ENCODE data around the gene ZNF398.
"Not testable (repeated sequence)": the region's sequence is repeated elsewhere in the genome, so short reads cannot be mapped to it uniquely, and the experiment has no call there.

ZNF398 gene

DNA sequence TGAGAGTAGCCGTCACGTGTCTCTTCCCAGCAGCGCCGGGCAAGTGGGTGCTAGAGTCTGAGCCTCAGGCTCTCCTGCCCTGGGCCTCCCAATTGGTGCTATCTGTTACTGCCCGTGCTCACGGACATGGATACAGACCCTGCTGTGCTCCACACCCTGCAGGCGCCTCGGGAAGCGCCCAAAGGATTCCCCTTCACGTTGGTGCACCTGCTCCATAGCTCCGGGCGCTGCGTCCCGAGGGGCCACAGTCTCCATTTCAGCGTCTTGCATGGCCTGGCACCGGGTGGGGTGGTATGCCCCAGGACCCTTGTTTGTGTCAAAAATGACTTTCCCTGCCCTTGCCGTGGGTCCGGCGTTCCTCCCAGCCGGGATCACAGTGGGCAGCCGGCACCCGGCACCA, 78.4 kb downstream of the ZNF398 start:
- POLR2A ChIA-PET: no interaction called here
- H3K27ac ChIP-seq (ENCODE audit: extremely low read depth, low read depth, low read length): no peak overlapping the region
- H3K4me1 ChIP-seq (ENCODE audit: control insufficient read depth, insufficient read depth, low read length): no peaks in the 10 kb centered on the region
- no peak for TF ChIP-seq ZNF302 (tag by site-specific recombination; IDR thresholded peaks at IDR 0.05; ENCODE audit: low read depth)
- TF ChIP-seq ZNF311 (tag by site-specific recombination; IDR thresholded peaks at IDR 0.05; ENCODE audit: borderline replicate concordance): no peak
- no peak for TF ChIP-seq ZBTB48 (tag by site-specific recombination; IDR thresholded peaks at IDR 0.05)
- H3K36me3 ChIP-seq (ENCODE audit: control insufficient read depth in 2 of 2, insufficient read depth in 1 of 2, low read length in 2 of 2): peaks cover 10 to 44% of the 10 kb centered on the region in 2 experiments; a peak in 2 of 3 replicates
- H3K9me3 ChIP-seq (ENCODE audit: control insufficient read depth, insufficient read depth, low read depth, low read length): no peaks in the 10 kb centered on the region
- H3K4me3 ChIP-seq (ENCODE audit: low read depth, low read length): no peak overlapping the region
- CTCF ChIA-PET: no interaction called here

DNA sequence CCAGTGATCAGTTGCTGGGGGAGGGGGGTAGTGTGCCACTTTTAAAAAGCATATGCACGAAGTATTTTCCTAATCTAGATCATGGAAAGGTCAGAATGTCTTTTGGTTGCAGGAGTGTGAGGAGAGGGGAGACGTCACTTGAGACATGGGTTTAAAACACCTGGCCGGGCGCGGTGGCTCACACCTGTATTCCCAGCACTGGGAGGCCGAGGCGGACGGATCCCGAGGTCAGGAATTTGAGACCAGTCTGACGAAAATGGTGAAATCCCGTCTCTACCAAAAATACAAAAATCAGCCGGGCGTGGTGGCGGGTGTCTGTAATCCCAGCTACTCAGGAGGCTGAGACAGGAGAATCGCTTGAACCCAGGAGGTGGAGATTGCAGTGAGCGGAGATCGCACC, 79.1 kb downstream of the ZNF398 start:
- H3K36me3 ChIP-seq (ENCODE audit: control insufficient read depth in 2 of 2, insufficient read depth in 1 of 2, low read length in 2 of 2): peaks cover 6 to 37% of the 10 kb centered on the region in 2 experiments; a peak in 2 of 3 replicates
- H3K4me1 ChIP-seq (ENCODE audit: control insufficient read depth, insufficient read depth, low read length); H3K27ac ChIP-seq (ENCODE audit: extremely low read depth, low read depth, low read length); H3K4me3 ChIP-seq (ENCODE audit: low read depth, low read length); H3K9me3 ChIP-seq (ENCODE audit: control insufficient read depth, insufficient read depth, low read depth, low read length); POLR2A ChIA-PET; CTCF ChIA-PET: not testable (repeated sequence)

DNA sequence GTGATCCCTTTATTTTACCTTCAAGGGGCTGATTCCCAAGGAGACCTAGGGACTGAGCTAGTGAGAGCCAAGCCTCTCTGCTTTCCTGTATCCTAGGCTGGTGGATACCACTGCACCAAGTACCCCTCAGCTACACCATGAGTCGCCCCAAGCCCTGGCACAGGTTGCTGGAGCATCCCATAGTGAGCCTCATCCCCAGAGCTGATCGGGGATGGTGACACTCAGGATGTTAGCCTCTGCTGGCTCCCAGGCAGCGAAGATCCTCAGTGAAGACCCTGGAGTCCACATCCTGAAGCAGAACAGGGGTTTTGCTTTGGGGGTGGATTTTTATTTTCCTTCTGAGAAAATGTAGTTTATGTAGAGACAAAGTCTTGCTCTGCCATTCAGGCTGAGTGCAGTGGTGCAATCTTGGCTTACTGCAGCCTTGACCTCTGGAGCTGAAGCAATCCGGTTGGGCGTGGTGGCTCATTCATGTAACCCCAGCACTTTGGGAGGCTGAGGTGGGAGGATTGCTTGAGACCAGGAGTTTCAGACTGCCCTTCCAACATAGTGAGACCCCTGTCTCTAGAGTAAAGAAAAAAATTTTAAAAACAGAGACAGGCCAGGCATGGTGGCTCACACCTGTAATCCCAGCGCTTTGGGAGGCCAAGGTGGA, 79.7 kb downstream of the ZNF398 start:
- Histone ChIP-seq H3K36me3 (ENCODE audit: control insufficient read depth in 2 of 2, insufficient read depth in 1 of 2, low read length in 2 of 2) (peaks cover 6 to 32% of the 10 kb centered on the region in 2 experiments; a peak in 2 of 3 replicates), H3K27ac (ENCODE audit: extremely low read depth, low read depth, low read length) (no peak overlapping the region), H3K4me3 (ENCODE audit: low read depth, low read length) (no peak overlapping the region), H3K4me1 (ENCODE audit: control insufficient read depth, insufficient read depth, low read length) (no peaks in the 10 kb centered on the region), H3K9me3 (ENCODE audit: control insufficient read depth, insufficient read depth, low read depth, low read length) (no peaks in the 10 kb centered on the region)
- ChIA-PET POLR2A (interaction anchor here (1.8 kb wide), 1 partner anchor 10 kb away, joined by 5 read pairs; no protein-coding TSS in a partner anchor), CTCF (no interaction called here)
- TF ChIP-seq, protein P1, sequence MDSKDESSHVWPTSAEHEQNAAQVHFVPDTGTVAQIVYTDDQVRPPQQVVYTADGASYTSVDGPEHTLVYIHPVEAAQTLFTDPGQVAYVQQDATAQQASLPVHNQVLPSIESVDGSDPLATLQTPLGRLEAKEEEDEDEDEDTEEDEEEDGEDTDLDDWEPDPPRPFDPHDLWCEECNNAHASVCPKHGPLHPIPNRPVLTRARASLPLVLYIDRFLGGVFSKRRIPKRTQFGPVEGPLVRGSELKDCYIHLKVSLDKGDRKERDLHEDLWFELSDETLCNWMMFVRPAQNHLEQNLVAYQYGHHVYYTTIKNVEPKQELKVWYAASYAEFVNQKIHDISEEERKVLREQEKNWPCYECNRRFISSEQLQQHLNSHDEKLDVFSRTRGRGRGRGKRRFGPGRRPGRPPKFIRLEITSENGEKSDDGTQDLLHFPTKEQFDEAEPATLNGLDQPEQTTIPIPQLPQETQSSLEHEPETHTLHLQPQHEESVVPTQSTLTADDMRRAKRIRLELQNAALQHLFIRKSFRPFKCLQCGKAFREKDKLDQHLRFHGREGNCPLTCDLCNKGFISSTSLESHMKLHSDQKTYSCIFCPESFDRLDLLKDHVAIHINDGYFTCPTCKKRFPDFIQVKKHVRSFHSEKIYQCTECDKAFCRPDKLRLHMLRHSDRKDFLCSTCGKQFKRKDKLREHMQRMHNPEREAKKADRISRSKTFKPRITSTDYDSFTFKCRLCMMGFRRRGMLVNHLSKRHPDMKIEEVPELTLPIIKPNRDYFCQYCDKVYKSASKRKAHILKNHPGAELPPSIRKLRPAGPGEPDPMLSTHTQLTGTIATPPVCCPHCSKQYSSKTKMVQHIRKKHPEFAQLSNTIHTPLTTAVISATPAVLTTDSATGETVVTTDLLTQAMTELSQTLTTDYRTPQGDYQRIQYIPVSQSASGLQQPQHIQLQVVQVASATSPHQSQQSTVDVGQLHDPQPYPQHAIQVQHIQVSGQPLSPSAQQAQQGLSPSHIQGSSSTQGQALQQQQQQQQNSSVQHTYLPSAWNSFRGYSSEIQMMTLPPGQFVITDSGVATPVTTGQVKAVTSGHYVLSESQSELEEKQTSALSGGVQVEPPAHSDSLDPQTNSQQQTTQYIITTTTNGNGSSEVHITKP (tag by site-specific recombination; IDR thresholded peaks at IDR 0.05): peak; percentile 45; the same call in 1 of the 2 replicates
- TF ChIP-seq ZNF561 (tag by site-specific recombination; IDR thresholded peaks at IDR 0.05; ENCODE audit: borderline replicate concordance): no peak

DNA sequence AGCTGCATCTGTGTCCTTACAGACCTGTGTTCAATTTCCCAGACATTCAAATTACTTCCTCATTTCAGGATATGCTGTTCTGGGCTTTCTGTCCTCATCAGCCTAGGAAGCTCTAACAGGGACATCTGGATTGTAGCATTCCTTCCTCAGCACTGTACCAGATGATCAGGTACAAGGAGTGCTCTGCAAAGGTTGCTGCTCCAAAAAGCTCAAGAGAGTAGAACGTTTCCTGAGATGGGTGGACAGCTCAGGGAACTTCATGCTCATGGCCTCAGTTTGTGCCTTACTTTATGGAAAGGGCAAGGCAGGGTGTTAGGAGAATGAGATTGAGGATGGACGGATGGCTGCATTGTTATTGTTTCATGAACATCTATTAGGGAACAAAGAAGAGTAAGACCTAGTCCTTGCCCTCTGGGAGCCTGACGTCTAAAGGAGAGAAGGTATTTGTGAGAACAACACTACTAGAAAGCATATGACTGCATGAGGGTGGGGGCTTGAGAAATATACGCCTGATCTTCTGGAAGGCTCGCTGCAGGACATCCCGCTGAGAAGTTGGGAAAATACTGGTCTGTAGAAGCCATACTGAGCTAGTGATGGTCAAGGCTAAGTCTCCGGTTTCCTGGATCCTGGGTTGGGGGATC, 81.7 kb downstream of the ZNF398 start:
- no peaks in the 10 kb centered on the region for H3K4me1 ChIP-seq (ENCODE audit: control insufficient read depth, insufficient read depth, low read length)
- H3K9me3 ChIP-seq (ENCODE audit: control insufficient read depth, insufficient read depth, low read depth, low read length): no peaks in the 10 kb centered on the region
- H3K4me3 ChIP-seq (ENCODE audit: low read depth, low read length): no peak overlapping the region
- ChIA-PET POLR2A (interaction anchor here (0.6 to 1.8 kb wide), 4 partner anchors 8 to 18 kb away, joined by 3 to 6 read pairs (median 4); no protein-coding TSS in a partner anchor), CTCF (interaction anchor here (0.7 kb wide), 1 partner anchor 31 kb away, joined by 3 read pairs; no protein-coding TSS in a partner anchor)
- no peak for TF ChIP-seq KLF7 (tag by site-specific recombination; IDR thresholded peaks at IDR 0.05; ENCODE audit: borderline replicate concordance)
- peak; percentile 54; the same call in 1 of the 2 replicates for TF ChIP-seq ZNF707 (tag by site-specific recombination; IDR thresholded peaks at IDR 0.05)
- TF ChIP-seq ZNF600 (tag by site-specific recombination; IDR thresholded peaks at IDR 0.05): 0 out of 2 replicates have a peak, but pooled peaks have one; percentile 37
- TF ChIP-seq ZBTB17 (tag by site-specific recombination; IDR thresholded peaks at IDR 0.05): peak; percentile 66
- TF ChIP-seq, protein P2, sequence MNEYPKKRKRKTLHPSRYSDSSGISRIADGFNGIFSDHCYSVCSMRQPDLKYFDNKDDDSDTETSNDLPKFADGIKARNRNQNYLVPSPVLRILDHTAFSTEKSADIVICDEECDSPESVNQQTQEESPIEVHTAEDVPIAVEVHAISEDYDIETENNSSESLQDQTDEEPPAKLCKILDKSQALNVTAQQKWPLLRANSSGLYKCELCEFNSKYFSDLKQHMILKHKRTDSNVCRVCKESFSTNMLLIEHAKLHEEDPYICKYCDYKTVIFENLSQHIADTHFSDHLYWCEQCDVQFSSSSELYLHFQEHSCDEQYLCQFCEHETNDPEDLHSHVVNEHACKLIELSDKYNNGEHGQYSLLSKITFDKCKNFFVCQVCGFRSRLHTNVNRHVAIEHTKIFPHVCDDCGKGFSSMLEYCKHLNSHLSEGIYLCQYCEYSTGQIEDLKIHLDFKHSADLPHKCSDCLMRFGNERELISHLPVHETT (tag by site-specific recombination; IDR thresholded peaks at IDR 0.05): no peak
- TF ChIP-seq KLF10 (tag by site-specific recombination; IDR thresholded peaks at IDR 0.05): no peak
- peaks cover 0 to 20% of the 10 kb centered on the region in 2 experiments; a peak in 1 of 3 replicates for H3K36me3 ChIP-seq (ENCODE audit: control insufficient read depth in 2 of 2, insufficient read depth in 1 of 2, low read length in 2 of 2)
- H3K27ac ChIP-seq (ENCODE audit: extremely low read depth, low read depth, low read length): no peak overlapping the region

Data from HEK293 (cell line).